ENCODE data around the gene ATG2A.
"Not testable (repeated sequence)": the region's sequence is repeated elsewhere in the genome, so short reads cannot be mapped to it uniquely, and the experiment has no call there.

Gene ATG2A

GRCh38 chr11:64851831-64852351, 65.1 kb downstream of the ATG2A start:
- DNase-seq = no peak

GRCh38 chr11:64850979-64851567, 65.9 kb downstream of the ATG2A start:
- no peak for DNase-seq

- no peak for DNase-seq
Measured at GRCh38 chr11:64849598-64850356, 67.2 kb downstream of the ATG2A start.

- DNase-seq = no peak
Measured at GRCh38 chr11:64848826-64849597, 68.0 kb downstream of the ATG2A start.

GRCh38 chr11:64848214-64848825, 68.7 kb downstream of the ATG2A start:
- DNase-seq = no peak

- DNase-seq = peak; percentile 98
Measured at GRCh38 chr11:64846998-64847666, 69.9 kb downstream of the ATG2A start.

GRCh38 chr11:64845776-64846129, 71.3 kb downstream of the ATG2A start:
- DNase-seq = not testable (repeated sequence)

- no peak for DNase-seq
Measured at GRCh38 chr11:64845129-64845775, 71.8 kb downstream of the ATG2A start.
